ENCODE results near the gene ADGRB3.

- TF ChIP-seq CTCF (IDR thresholded peaks at IDR 0.05) (no peak), POLR2A (IDR thresholded peaks at IDR 0.05) (no peak)
These were observed 239.7 kb downstream of the ADGRB3 start for GRCh38 chr6:68874747-68875146.
